GM21737 (cell line): Measurements from ENCODE around the gene AP5S1.
"Not testable (repeated sequence)": the region's sequence is repeated elsewhere in the genome, so short reads cannot be mapped to it uniquely, and the experiment has no call there.

ENCODE experiments used
- ATAC-seq: cut with Tn5 transposase; IDR thresholded peaks from one replicate; pipeline ENCODE4 v1.9.1; 2021; ENCODE audit warnings: mild to moderate bottlenecking, moderate library complexity; ENCODE audit not compliant: unreplicated experiment

The AP5S1 gene

GRCh38 chr20:3789201-3789600, 31.1 kb upstream of the AP5S1 start:
- not testable (repeated sequence) for ATAC-seq

- ATAC-seq, result not testable (repeated sequence)
Measured at GRCh38 chr20:3794168-3794567, 26.2 kb upstream of the AP5S1 start.

- no peak for ATAC-seq
Measured at GRCh38 chr20:3794701-3795420, 25.5 kb upstream of the AP5S1 start.

GRCh38 chr20:3795511-3796468, 24.6 kb upstream of the AP5S1 start, which contains the start of gene CDC25B:
TSS of gene CDC25B (plus strand) at chr20:3796310. CDS start at chr20:3796532, 222 bp downstream.
- peak; percentile 57 for ATAC-seq

- peak; percentile 11 for ATAC-seq
Measured at GRCh38 chr20:3796477-3797225, 23.7 kb upstream of the AP5S1 start.

GRCh38 chr20:3797226-3797545, 23.2 kb upstream of the AP5S1 start:
- ATAC-seq, result no peak

- ATAC-seq, result no peak
Measured at GRCh38 chr20:3797592-3798372, 22.6 kb upstream of the AP5S1 start.

- no peak for ATAC-seq
Measured at GRCh38 chr20:3798373-3798768, 22.0 kb upstream of the AP5S1 start.

- no peak for ATAC-seq
Measured at GRCh38 chr20:3798908-3799248, 21.5 kb upstream of the AP5S1 start.

- ATAC-seq, result no peak
Measured at GRCh38 chr20:3800256-3800877, 20.0 kb upstream of the AP5S1 start.

GRCh38 chr20:3800878-3801260, 19.5 kb upstream of the AP5S1 start:
- no peak for ATAC-seq

- no peak for ATAC-seq
Measured at GRCh38 chr20:3801299-3801698, 19.0 kb upstream of the AP5S1 start.

- no peak for ATAC-seq
Measured at GRCh38 chr20:3801846-3802245, 18.5 kb upstream of the AP5S1 start.

GRCh38 chr20:3802524-3803239, 17.7 kb upstream of the AP5S1 start:
- no peak for ATAC-seq

- ATAC-seq, result no peak
Measured at GRCh38 chr20:3803289-3803688, 17.1 kb upstream of the AP5S1 start.

- ATAC-seq, result no peak
Measured at GRCh38 chr20:3803854-3804253, 16.5 kb upstream of the AP5S1 start.

- no peak for ATAC-seq
Measured at GRCh38 chr20:3804254-3804751, 16.0 kb upstream of the AP5S1 start.

- ATAC-seq, result no peak
Measured at GRCh38 chr20:3804781-3805180, 15.6 kb upstream of the AP5S1 start.

- no peak for ATAC-seq
Measured at GRCh38 chr20:3808544-3808943, 11.8 kb upstream of the AP5S1 start.
